NCI-H2196 treated with DMSO at 0.1 percent for 48 hours (cell line): ENCODE data around the gene PHOX2A.
A peak's percentile ranks its signal among the peaks of the same experiment; 100 is the strongest.

ENCODE experiments used
- DNase-seq: peaks from one replicate; lab custom pipeline; 2025; ENCODE audit not compliant: unreplicated experiment; lab: John Stamatoyannopoulos, UW

The PHOX2A gene

DNA sequence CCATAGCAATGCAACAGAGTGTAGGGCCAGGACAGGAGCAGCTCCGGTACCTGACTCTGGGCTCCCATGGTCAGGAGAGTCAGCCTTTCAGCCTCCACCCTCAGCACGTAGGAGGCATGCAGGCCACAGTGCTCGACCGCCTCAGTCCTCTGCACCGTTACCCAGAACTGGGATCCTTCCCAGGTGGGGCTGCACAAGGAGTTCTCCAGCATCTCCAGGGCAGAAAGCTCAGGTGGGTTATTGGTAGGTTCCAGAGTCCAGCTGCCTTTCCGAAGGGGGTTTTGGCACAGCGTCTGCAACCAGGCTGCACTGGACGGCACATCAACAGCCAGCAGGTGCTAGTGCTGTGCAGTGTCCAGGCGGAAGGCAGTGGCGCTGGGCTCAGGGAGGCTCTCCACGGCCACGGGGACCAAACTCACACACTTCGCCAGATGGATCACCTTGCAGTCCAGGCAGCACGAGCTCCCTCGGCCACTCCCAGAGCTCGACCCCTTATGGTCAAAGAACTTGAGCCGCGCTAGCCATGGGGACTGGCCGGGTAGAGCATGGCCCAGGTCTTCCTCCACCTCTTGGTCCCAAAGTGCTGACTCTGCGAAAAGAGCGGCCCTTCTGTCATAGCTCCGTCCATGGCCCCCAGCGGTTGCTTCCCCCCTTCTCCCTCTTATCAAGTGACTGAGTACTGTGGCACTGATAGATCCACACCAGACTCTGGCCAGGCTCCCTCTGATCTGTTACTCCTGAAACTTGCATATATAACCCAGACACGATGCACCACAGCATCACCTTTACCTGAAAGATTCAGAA lies 6.9 kb upstream of the PHOX2A start:
- no peak for DNase-seq

DNA sequence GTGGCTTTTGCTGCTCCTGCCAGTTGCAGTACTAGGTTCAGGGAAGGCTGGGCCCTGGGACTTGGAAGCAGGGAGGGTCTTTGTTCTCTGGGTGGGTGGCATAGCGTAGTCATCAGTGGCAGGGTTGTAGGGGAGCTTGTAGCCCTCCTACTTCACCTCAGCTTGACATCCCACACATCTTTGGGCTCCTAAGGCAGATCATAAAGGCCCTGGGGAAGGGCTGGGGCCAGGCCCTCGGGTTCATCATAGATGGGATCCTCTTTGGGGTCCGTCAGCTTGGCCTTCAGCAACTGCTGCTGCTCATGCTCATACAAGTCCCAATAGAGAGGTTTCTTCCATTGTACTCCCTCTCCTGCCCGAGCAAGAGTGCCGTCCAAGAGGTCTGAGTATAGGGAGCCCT lies 6.0 kb upstream of the PHOX2A start:
- no peak for DNase-seq

DNA sequence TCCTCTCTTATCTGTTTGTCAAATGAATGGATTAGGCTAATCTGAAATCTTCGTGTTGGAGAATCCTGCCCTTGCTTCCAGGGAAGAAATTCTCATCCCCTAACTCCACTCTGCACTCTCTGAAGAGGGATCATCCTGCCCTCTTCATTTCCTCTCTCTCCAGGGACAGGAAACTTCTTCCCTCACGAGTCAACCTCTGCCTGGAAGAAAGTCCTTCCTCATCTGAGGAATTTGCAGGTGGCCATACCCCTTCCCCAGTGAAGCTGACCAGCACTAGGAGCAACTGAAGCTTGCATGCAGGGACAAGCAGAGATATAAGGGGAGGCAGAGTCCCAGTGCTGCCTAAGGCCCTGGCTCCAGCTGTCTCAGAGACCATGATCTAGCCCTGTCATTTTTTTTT lies 3.6 kb upstream of the PHOX2A start:
- DNase-seq = no peak

DNA sequence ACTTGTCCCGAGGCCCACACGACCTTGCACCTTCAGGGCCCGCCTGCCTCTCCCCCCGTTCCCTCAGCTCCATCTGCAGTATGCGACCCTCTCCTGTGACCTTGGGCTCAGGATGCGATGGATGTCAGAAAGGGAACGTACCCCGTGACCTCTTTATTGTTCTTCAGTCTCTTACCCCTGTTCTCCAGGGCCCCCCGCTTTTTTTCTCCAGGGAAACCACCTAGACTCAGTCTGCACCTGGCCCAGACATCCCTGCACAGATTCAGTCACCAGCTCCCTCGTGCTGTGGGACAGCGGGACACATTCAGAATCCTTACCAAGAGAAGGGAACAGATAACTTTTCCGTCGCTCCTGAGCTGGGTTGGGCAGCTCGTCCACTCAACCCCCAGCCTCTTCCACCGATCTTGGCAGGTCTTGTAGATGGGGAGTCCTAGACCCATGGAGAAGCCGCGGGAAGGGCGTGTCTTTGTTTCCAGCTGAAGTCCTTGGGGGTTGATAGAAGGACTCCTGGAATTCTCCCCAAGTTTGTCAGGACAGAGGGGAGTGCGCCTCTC lies 1.4 kb upstream of the PHOX2A start:
- no peak for DNase-seq

DNA sequence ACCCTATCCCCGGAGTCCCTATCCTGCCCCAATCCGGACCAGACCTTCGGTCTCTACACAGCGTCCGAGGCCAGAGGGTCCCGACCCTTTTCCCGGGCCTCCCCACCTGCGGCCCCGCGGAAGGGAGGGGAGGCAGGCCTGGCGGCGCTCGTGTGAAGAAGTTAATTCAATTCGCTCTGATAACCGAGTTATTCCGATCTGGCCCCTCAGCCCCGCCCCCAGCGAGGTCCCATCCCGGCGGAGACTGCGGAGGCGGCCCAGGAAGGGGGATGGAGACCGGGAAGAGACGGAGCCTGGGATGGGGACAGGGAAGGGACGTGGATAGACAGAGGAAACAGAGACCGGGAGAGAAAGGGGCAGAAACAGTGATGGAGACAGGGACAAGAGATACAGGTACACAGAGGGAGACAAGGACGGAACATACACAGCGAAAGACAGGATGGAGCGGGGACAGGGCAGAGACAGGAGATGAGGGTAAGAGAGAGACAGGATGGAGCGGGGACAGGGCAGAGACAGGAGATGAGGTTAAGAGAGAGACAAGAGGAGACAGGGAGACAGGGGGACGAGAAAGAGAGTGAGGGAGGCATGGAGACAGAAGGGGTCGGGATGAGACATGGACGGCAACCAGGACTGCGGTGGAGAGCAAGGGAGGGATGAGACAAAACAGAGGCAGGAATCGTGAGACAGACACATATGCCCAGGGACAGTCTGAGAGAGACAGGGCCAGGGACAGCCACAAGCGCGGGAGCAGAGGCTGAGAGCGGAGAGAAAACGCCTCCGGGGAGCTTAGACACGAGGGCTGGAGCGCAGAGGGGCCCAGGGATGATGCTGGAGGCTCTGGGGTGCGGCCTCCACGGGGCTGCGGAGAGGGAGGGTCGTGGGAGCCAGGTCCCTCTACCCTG lies 636 bp upstream of the PHOX2A start:
- DNase-seq = no peak

DNA sequence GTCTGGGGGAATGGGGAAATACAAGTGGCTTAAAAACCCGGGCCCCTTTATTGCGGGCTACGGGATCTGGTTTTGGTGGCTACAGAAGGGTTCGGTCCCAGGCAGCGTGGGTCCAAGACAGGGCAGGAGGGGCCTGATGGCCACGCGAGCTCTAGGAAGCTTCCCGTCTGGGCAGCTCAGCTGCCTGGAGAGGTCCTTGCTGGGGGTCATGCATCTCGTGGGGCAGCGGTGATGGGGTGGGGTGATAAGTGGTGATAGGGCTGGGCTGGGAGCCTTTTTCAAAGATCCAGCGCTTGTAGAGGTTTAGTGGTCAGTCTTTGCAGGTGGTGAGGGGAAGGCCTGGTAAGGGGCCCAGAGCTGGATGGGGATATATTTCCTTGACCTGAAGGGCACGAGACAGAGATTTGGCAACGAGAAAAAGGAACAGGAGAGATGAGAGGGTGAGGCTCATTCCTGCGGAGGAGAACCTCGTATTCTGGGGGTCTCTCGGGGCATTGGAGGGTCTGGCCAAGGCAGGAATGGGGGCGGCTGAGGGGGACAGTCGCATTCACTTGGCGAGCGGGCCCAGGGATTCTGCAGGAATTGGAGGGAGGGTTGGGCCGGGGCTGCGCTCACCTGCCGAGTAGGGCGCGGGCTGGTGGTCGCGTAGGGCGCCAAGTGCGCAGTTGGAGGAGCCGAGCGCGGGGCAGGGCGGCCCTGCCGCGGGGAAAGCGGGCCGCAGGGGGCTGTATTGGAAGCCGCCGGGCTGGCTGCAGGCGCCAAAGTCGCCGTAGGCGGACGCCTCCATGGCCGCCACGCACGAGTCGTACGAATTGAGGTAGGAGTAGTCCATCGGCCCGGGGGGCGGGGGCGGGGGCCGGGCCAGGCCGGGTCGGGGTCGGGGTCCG lies 560 bp downstream of the PHOX2A start:
- no peak for DNase-seq

DNA sequence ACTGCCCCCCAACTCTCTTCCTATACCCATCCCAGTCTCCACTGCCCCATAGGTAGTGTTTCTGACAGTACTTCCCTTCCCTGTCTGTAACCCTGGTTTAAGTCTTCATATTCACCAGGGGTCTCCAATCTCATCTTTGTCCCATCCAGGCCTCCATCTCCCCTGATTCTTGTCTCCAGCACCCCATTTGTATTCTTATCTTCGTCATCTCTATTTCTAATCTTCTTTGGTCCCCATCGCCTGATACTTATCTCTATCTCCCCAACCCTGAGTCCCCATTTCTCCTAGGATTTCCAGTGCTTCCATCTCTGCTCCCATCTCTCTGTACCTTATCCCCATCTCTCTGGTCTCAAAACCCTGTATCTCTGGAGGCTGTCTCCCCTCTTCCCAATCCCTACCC lies 1.8 kb downstream of the PHOX2A start:
- DNase-seq = no peak

DNA sequence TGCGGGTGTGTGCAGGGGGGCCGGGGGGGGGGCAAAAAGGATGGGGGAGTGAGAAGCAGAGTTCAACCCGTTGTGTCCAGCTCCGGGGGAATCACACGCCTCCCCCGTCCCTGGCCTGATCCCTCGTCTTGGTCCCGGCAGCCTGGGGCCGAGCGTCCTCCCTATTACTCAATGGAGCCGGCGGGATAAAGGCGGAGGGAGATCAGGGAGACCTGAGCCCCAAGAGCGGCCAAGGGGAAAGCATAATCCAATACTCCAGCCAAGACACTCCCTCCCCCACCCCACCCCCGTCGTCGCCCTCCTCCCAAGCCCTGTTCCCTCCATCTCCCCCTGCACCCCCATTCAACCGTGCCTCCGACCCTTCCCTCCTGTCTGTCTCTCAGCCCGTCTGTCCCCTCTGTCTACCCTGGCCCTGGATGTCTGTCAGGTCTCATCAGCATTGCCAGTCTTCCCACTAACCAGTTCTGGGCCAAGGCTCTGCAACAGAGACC lies 2.6 kb downstream of the PHOX2A start:
- no peak for DNase-seq

DNA sequence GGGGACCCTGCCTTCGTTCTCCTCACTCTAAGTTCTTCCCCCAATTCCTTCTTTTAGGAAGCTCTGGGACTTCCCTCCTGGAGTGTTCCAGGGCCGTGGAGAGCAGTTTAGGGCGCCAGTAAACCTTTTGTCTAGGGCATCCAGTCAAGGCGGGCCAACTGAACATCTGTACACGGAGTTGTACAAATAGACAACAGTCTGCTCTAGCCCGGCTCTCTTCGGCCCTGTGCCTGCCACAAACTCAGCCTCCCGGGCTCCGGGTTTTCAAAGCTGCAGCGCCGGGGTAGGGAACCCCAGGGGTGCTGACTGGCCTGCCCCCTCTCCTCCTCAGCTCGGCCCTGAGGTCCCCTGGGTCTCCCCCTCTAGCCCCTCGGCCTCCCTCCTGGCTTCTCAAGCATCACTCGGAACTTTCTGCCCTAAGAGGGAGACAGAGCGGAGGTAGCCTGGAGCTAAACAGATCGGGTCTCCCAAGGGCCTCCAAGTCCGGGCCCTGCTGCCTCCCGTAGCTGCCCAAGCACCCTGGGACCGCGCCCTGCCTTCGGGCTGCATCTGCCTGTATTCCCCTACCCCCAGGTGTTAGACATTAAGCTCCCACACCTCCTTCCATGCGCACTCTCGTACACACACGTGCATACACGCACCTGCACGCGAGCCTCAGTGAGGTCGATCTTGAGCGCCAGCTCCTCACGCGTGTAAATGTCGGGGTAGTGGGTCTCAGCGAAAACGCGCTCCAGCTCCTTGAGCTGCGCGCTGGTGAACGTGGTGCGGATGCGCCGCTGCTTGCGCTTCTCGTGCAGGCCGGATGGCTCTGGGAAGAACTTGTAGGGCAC lies 3.3 kb downstream of the PHOX2A start:
- DNase-seq = no peak

DNA sequence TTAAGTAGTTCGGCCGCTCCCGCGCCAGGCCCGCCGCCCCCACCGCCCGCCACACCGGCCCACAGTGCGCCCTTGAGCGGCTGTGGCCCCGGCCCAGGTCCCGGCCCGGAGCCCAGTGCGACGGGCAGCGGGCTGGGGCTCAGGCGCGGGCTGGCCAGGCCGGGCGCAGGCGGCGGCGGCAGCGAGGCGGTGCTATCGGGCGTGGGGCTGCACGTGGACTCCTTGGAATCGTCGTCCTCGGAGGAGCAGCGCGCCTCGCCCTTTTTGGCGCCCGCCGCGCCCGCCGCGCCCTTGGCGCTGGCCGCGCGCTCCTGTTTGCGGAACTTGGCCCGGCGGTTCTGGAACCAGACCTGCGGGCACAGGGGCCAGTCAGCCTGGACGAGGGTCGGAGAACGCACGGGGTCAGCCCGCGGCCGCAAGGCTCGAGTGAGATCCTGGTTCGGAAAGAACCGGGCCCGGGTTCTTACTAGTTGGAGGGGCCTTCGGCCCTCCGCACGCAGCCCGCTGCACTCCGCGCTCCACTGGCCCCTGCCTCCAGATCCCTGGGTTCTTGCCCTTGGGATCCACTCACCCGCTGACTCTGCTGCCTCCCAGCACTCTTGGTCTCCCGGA lies 4.0 kb downstream of the PHOX2A start:
- DNase-seq = peak; percentile 52

DNA sequence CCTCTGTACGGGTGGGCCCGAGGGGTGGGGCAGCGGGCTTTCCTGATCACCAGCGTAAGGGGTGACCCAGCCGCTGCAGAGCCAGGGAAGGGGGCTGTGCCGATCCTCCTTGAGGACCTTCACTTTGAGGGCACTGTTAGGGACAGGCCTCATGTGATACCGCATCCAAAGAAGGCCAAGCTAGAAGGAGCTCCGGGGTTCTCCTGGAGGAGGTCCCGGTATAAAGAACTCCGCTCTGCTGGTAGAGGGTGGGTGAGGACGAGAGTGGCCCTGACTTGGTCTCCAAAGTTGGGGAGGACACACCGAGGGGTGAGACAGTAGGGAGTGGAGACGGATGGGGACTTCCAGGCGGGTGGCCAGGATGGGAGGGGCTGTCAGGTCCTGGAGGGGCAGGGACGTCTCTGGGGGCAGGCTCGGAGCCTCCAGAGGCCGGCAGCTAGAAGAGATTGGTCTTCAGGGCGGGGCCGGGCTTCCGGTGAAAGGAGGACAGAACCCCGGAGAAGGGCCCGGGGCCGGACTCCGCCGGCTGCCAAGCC lies 4.6 kb downstream of the PHOX2A start:
- DNase-seq = peak; percentile 61

DNA sequence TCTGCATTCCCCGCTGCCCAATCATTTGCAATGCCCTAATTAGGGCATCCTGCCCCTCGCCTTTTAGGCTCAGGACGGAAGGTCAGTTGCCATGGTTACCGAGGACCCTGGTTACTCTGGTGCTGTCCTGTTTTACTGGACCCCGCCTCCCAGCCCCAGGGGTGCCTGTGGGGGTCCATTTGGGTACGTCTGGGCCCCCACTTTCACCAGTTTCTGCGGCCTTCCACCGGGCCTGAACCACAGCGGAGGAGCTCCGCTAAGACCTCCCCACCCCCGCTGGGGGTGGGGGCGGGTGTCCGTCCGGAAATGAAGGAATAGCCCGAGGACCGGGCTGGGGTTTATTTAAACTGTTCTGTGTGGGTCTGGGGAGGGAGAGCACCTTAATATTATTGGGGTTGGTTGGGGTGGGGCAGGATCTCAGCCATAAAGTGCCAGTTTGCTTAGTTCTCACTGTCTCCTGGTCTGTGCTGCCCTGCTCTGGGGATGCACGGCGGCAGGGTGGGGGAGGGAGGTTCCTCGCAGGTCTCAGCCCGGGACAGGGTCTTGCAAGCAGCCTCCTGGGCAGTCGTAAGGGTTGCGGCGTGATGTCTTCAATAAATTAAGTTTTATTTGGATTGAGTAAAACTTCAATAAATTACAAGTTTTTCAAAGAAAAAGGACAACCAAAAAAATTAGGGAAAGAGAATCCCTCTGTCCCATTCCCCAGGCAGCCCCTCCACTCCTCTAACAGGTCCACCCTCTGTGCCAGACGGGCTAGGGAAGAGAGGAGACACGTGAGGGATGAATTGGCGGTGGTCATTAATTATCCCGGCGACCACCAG lies 5.3 kb downstream of the PHOX2A start:
- DNase-seq = no peak

DNA sequence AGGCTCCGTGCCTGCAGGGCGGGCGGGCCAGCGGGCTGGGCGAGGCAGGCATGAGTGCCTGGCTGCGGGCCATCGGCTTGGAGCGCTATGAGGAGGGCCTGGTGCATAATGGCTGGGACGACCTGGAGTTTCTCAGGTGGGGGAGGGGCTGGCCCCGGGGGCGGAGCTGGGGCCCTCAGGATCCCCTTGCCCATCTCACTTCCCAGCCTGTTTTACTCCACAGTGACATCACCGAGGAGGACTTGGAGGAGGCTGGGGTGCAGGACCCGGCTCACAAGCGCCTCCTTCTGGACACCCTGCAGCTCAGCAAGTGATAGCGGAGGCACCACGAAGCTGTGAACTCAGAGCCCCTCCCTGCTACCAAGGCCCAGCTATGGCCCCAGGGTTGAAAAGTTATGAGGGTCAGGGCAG lies 5.9 kb downstream of the PHOX2A start:
- peak; percentile 29 for DNase-seq

DNA sequence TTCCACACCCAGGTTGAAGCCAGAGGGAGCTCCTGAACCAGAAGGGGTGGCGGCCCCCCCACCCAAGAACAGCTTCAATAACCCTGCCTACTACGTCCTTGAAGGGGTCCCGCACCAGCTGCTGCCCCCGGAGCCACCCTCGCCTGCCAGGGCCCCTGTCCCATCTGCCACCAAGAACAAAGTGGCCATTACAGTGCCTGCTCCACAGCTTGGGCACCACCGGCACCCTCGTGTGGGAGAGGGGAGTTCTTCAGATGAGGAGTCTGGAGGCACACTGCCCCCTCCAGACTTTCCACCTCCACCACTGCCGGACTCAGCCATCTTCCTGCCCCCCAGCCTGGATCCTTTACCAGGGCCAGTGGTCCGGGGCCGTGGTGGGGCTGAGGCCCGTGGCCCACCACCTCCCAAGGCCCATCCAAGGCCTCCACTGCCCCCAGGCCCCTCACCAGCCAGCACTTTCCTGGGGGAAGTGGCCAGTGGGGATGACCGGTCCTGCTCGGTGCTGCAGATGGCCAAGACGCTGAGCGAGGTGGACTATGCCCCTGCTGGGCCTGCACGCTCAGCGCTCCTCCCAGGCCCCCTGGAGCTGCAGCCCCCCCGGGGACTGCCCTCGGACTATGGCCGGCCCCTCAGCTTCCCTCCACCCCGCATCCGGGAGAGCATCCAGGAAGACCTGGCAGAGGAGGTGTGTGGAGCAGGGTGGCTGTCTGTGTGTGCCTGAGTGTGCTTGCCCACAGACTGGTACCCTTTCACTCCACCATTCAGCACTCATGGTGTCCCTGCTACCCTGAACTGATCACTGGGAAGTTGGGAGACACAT lies 6.7 kb downstream of the PHOX2A start:
- no peak for DNase-seq

DNA sequence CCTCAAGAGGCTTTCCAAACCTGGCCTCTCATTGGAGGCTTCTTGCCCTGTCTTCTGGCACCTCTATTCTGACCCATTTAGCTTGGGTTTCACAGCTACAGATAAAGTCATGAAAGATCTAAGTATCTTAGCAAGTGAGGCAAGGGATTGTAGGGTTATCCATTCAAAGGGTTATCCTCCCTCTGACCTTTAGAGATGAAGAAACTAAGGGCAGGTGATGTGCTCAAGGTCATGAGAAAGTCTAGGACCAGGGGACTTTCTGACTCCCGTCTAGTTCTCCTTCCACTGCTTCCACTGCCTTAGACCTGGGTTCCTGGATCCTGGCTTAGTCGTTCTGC lies 7.2 kb downstream of the PHOX2A start:
- DNase-seq = no peak

DNA sequence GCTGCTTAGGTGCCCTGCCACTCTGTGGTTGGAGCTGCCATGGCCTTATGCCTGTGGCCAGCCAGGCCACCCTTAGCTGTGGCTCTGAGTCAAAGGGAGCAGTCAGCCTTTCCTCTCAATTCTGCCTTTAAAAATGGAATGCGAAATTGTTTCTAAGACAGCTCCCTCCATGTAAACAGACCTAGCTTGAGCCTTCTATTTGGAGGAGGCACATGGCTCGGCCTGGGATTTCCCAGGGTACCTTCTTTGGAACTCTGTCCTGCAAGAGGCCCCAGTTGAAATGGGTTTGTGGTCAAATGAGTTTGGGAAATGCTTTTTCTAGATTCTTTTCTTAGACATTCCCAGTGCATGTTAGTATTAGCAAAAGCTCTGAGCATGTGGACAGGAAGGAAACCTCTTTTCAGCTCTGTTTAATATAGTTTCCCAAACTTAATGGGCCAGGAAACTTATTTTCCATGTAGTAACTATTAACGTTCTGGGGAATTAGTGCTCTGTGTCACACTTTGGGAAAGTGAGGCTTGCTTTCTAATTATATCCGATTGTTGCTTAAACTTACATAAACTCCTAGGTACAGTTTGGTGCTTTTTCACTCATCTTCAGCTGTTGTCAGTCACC lies 7.8 kb downstream of the PHOX2A start:
- DNase-seq = no peak

DNA sequence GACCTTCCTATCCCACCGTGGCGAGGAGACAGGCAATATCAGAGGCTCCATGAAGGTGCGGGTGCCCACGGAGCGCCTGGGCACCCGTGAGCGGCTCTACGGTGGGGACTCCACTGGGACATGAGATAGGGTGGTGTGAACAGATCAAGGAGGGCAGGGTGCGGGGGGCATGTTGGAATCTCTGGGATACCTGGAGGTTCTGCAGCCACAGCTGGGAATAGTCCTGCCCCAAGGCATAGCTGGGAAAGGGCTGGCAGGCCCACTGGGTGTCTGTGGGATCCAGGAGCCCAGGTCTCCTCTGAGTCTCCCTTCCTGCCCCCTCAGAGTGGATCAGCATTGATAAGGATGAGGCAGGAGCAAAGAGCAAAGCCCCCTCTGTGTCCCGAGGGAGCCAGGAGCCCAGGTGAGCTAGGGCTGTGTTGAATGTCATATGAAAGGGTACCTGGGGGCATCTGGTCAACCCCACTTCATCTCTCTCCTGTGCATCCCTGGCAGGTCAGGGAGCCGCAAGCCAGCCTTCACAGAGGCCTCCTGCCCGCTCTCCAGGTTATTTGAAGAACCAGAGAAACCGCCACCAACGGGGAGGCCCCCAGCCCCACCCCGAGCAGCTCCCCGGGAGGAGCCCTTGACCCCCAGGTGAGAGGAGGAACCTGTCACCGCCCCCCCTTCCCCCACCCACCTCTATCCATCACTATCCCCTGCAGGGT lies 8.5 kb downstream of the PHOX2A start:
- DNase-seq = no peak
